AG04449 (cell line): ENCODE measurements around the gene ASTN2.

Source experiments
- CTCF ChIA-PET: fragments of 350-600 bp; formaldehyde crosslinking; extraction: SDS; loops from one replicate; lab custom pipeline; 2021; ENCODE audit warnings: antibody characterized with exemption; lab: Yijun Ruan, JAX
- POLR2A ChIA-PET: fragments of 400-600, 350-600 bp; formaldehyde crosslinking; extraction: SDS; loops from one replicate; lab custom pipeline; 2020; ENCODE audit warnings: antibody characterized with exemption, inconsistent platforms; lab: Yijun Ruan, JAX
- DNase-seq: peaks from one replicate; pipeline ENCODE4 v3.0.0-alpha.2; 2010; ENCODE audit warnings: low read depth, low spot score
- H3K4me3 ChIP-seq: 2 replicates; pipeline ENCODE4 v1.5.1; 2011; ENCODE audit warnings: low read depth, mild to moderate bottlenecking, control low read depth, low read length
- TF ChIP-seq, protein P1 (sequence below): IDR thresholded peaks from one replicate; pipeline ENCODE4 v1.5.1; 2011; ENCODE audit warnings: mild to moderate bottlenecking, moderate library complexity, low read length, control low read depth, inconsistent platforms; ENCODE audit not compliant: insufficient read depth; ENCODE audit errors: missing control alignments

ASTN2 gene

DNA sequence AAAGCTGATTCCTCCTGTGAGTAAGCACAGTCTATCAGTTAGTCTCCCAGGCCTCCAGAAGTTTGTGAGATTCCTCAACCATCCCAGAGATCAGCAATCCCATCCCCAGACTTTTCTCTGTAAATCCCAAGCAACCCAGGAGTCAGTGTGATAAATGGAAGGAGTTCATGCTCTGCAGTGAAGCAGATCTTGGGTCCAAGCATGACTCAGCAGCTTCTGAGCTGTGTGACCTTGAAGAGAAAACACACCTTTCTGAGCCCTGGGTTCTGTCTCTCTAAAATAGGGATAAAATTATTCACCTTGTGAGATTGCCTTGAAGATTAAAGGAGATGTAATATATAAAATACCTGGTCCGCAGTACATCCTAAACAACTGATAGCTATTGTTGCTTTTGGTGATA, 318.7 kb downstream of the ASTN2 start:
- H3K4me3 ChIP-seq: no peak overlapping the region
- no peak for DNase-seq
- ChIA-PET CTCF (interaction anchor here (1.8 kb wide), 1 partner anchor 8 kb away, joined by 6 read pairs; no protein-coding TSS in a partner anchor), POLR2A (no interaction called here)
- TF ChIP-seq, protein P1, sequence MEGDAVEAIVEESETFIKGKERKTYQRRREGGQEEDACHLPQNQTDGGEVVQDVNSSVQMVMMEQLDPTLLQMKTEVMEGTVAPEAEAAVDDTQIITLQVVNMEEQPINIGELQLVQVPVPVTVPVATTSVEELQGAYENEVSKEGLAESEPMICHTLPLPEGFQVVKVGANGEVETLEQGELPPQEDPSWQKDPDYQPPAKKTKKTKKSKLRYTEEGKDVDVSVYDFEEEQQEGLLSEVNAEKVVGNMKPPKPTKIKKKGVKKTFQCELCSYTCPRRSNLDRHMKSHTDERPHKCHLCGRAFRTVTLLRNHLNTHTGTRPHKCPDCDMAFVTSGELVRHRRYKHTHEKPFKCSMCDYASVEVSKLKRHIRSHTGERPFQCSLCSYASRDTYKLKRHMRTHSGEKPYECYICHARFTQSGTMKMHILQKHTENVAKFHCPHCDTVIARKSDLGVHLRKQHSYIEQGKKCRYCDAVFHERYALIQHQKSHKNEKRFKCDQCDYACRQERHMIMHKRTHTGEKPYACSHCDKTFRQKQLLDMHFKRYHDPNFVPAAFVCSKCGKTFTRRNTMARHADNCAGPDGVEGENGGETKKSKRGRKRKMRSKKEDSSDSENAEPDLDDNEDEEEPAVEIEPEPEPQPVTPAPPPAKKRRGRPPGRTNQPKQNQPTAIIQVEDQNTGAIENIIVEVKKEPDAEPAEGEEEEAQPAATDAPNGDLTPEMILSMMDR: no peak

DNA sequence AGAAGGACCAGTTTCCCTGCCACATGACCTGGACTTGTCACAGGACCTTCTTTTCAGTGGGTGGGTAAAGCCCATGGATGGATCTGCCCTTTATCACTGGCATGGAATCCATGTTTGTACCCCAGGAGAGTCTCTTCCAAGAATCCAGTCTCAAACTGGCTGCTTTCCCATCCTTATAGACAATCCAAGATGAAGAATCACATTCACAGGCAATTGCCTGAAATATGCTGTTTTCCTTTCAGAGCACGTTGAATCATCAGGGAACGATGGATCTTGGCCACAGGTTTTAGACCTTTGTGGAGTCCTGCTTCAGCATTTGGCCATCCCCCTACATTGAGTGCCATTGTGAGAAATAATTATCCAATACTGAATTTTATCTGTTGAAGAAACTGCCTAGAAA, 319.8 kb downstream of the ASTN2 start:
- TF ChIP-seq, protein P1: no peak
- DNase-seq: no peak
- POLR2A ChIA-PET: no interaction called here
- CTCF ChIA-PET: interaction anchor here (1.5 to 1.8 kb wide), 2 partner anchors 9 to 11 kb away, joined by 5 to 6 read pairs; no protein-coding TSS in a partner anchor
- no peak overlapping the region for H3K4me3 ChIP-seq

DNA sequence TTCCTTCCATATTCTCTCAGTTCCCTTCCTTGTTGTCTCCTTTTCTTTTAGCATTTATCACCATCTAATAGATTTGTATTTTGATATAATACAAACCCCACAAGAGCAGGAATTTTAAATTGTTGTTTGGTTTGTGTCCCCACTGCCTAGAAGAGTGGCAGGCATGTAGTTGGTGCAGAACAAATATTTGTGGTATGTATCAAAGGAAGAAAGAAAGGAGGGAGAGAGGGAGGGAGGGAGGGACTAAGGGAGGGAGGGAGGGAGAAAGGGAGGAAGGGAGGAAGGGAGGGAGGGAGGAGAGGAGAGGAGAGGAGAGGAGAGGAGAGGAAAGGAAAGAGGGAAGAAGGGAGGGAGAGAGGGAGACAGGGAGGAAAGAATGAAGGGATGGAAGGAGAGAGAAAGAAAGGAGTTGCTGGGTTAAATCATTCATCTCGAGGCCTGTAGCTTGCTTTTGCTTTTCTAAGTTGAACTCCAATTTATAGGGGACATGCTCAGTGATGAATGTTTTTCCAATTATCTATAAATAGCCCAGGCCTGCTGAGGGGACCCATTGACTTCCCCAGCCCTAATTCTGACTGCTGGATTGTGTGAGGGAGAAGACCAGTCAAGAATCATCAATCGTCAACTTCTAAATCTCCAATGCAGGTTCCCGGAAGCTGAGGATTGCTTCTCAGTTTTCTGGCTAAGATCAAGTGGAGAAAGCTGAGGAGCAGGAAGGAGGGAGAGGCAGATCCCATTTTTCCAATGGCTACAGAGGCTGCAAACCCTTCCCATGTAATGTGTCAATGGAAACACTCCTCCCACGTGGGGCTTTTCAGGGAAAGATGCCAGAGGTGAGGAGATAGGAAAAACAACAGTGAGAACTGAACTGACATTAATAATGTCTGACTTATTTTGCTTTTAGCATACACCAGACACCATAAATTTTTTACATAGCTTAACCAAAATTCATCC, 320.7 kb downstream of the ASTN2 start:
- CTCF ChIA-PET: interaction anchor here (1.5 kb wide), 1 partner anchor 12 kb away, joined by 5 read pairs; no protein-coding TSS in a partner anchor
- TF ChIP-seq, protein P1: no peak
- POLR2A ChIA-PET: no interaction called here
- H3K4me3 ChIP-seq: no peak overlapping the region
- no peak for DNase-seq

DNA sequence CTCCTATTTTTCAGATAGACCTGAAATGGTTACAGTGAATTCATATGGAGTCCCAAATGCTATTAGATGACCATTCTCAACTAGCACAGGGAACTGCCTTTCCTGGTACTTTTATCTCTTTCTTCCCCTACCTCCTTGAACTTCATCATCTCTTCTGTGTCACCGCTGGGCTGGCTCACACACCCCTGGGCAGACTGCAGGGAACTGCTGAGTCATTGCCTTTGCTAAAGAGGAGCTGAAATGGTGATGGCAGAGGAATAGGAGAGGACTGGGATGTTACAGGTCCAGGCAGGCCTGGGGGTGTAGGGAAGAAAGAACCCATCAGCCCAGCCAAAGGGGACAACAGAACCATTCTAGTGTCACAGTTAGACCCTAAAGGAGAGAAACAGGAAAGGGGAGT, 322.3 kb downstream of the ASTN2 start:
- no peak overlapping the region for H3K4me3 ChIP-seq
- ChIA-PET POLR2A (no interaction called here), CTCF (no interaction called here)
- DNase-seq: no peak
- TF ChIP-seq, protein P1: no peak

DNA sequence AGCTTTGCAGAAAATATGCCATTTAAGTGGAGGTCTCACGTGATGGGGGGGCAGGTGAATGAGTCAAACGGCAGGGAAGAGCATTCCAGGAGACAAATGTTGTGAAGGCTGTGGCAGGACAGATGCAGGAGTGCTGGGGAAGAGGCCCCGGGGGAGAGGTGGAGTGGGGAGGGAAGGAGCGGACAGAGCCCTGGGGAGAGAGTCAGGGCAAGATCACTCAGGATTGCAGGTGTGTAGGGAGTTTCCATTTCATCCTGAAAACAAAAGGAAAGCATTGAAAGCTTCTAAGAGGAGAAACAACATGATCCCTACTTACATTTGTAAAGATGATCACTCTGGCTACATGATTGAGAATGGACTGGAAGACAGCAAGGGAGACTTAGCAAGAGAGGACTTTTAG, 323.3 kb downstream of the ASTN2 start:
- no peak for DNase-seq
- H3K4me3 ChIP-seq: no peak overlapping the region
- TF ChIP-seq, protein P1: no peak
- POLR2A ChIA-PET: no interaction called here
- CTCF ChIA-PET: no interaction called here

DNA sequence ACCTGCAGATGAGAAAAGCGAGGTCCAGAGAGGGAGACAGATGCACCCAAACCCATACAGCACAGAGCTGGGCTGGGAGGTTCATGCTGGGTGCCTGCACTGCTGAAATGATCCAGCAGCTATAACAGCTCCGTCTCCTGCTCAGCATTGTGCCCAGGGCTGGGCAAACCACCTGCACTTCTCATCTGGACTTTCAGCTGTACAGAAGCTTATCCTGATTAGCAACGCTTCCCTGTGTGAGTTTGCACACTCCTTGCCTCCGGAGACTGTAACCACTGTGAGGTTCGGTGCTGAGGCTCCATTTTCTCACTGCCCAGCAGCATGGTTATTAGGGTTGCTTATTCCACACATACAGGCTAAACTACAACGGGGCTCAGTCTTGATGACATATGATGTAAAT, 326.1 kb downstream of the ASTN2 start:
- no peak for DNase-seq
- no peak overlapping the region for H3K4me3 ChIP-seq
- ChIA-PET CTCF (interaction anchor here (0.9 kb wide), 1 partner anchor 15 kb away, joined by 4 read pairs; no protein-coding TSS in a partner anchor), POLR2A (no interaction called here)
- TF ChIP-seq, protein P1: no peak
